ENCODE results near the gene ZCCHC3.
A peak's percentile ranks its signal among the peaks of the same experiment; 100 is the strongest.

The ZCCHC3 gene

GRCh38 chr20:286508-286907 is 10.9 kb upstream of the ZCCHC3 start:
- no peak for DNase-seq

- DNase-seq: no peak
Observed at GRCh38 chr20:288956-289692, 8.2 kb upstream of the ZCCHC3 start.

- DNase-seq: no peak
Observed at GRCh38 chr20:289693-290083, 7.7 kb upstream of the ZCCHC3 start.

GRCh38 chr20:290084-290831 is 7.1 kb upstream of the ZCCHC3 start, which contains the start of gene C20orf96:
C20orf96 (minus strand) TSS chr20:290750; CDS start chr20:290610, 140 bp downstream.
- peak; percentile 82 for DNase-seq

GRCh38 chr20:294602-295001 is 2.8 kb upstream of the ZCCHC3 start:
- no peak for DNase-seq

GRCh38 chr20:295804-296203 is 1.6 kb upstream of the ZCCHC3 start:
- DNase-seq: no peak

- no peak for DNase-seq
Observed at GRCh38 chr20:297925-298775, 780 bp downstream of the ZCCHC3 start.

- DNase-seq: no peak
Observed at GRCh38 chr20:298776-299391, 1.5 kb downstream of the ZCCHC3 start.

- no peak for DNase-seq
Observed at GRCh38 chr20:300345-300990, 3.1 kb downstream of the ZCCHC3 start.

- DNase-seq: no peak
Observed at GRCh38 chr20:301886-302848, 4.8 kb downstream of the ZCCHC3 start.

- no peak for DNase-seq
Observed at GRCh38 chr20:305745-306144, 8.4 kb downstream of the ZCCHC3 start.

- no peak for DNase-seq
Observed at GRCh38 chr20:308427-309038, 11.2 kb downstream of the ZCCHC3 start.

GRCh38 chr20:309306-309840 is 12.0 kb downstream of the ZCCHC3 start:
- DNase-seq: no peak

- peak; percentile 97 for DNase-seq
Observed at GRCh38 chr20:309841-310644, 12.7 kb downstream of the ZCCHC3 start.

GRCh38 chr20:310645-311044 is 13.3 kb downstream of the ZCCHC3 start:
- no peak for DNase-seq

GRCh38 chr20:311609-312008 is 14.2 kb downstream of the ZCCHC3 start:
- DNase-seq: no peak

- DNase-seq: no peak
Observed at GRCh38 chr20:312067-312466, 14.7 kb downstream of the ZCCHC3 start.

GRCh38 chr20:312866-313265 is 15.5 kb downstream of the ZCCHC3 start:
- no peak for DNase-seq

GRCh38 chr20:313402-313801 is 16.0 kb downstream of the ZCCHC3 start:
- DNase-seq: no peak

GRCh38 chr20:313948-314347 is 16.6 kb downstream of the ZCCHC3 start:
- DNase-seq: no peak

Data from GOT3 (cell line).